GM18519 (cell line): ENCODE results near the gene ERICH3.
A peak's percentile ranks its signal among the peaks of the same experiment; 100 is the strongest.
"Not testable (repeated sequence)": the region's sequence is repeated elsewhere in the genome, so short reads cannot be mapped to it uniquely, and the experiment has no call there.

ENCODE experiments used
- ATAC-seq: cut with Tn5 transposase; IDR thresholded peaks from one replicate; pipeline ENCODE4 v1.9.1; 2021; ENCODE audit warnings: mild to moderate bottlenecking, moderate library complexity; ENCODE audit not compliant: unreplicated experiment, low FRiP score

ERICH3 gene

DNA sequence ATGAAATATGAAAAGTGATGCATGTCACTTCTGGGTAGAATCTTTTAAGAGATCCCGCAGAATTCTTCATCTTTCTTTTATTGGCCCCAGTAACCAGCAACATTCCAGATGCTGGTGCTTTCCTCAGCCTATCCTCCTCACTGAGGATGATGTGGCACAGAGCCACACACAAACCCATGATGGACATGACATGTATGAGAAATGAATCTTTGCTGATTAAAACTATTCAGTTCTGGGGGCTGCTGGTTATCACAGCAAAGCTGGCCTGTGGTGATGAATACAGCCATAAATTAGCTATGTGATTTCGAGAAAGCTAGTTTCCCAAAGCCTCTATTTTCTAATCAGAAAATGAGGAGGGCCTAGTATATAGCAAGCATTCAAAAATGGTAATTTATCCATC is 8.3 kb upstream of the ERICH3 start:
- ATAC-seq: no peak

DNA sequence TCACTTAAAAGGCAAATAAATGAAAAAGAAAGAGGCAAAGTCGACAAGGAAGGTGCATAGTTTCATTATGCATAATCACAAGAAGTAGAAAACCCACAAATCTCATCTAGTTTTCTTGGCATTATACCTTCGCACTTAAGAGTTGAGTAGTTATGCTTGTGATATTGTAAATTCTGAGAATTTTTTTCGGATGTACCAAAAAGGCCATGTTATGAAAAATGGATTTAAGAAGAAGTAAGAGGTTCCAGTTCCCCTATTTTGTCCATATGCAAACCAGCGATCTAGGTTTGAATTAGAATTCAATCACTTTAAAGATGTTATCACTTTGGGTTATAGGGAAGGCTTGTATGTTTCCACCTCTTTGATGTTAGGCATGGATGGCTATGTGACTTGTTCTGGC is 7.9 kb upstream of the ERICH3 start:
- peak; percentile 90 for ATAC-seq

DNA sequence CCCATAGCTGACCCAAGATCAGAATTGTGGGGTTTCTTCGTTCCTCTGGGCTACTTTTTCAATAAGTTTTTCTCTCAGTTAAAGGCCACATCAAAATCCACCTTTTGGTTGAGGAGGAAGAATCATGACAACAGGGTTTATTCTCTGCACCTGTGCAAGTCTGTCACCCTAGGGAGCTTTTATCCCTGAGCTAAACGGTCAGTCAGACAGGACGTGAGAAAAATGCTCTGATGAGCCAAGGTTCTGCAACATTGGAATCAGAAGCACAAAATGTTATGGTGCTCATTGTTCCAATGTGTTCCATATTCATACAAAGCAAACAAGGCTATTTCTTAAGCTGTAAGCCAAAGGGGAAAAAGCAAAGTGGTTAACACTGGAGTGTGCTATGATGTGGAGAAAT is 7.4 kb upstream of the ERICH3 start:
- ATAC-seq: peak; percentile 21

DNA sequence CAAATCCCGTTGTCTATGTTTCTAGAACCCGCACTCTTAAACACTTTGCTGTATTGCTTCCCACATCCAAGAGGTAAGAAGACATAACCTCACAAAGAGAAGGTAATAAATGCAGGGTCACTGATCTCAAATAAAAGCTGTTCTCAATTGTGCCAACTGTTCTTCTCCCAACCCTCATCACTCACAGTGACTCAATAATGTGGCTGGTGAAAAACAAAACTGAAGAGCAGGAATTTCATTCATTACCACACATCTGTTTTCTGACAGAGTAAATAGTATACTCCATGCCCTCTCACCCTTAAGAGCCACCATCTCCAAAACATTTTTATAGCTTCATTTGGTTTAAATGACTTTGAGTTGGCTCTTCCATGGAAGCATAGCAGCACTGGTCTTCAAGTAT is 6.2 kb upstream of the ERICH3 start:
- ATAC-seq: no peak

DNA sequence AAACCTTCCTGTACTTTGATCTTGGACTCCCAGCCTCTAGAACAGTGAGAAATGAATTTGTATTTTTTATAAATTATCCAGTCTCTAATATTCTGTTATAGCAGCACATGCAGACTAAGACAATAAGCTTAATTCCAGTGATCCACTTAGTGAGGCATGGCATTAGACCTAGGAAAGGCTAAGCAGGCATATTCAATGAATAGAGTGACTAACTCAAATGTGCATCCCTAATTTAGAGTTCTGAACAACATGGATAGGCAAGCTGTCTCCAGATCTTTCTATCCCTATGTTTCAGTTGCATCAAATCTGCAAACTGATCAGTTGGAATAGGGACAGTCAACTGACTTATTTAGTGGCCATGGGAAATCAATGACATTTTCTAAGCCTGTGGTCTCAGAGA is 4.3 kb upstream of the ERICH3 start:
- ATAC-seq: no peak

DNA sequence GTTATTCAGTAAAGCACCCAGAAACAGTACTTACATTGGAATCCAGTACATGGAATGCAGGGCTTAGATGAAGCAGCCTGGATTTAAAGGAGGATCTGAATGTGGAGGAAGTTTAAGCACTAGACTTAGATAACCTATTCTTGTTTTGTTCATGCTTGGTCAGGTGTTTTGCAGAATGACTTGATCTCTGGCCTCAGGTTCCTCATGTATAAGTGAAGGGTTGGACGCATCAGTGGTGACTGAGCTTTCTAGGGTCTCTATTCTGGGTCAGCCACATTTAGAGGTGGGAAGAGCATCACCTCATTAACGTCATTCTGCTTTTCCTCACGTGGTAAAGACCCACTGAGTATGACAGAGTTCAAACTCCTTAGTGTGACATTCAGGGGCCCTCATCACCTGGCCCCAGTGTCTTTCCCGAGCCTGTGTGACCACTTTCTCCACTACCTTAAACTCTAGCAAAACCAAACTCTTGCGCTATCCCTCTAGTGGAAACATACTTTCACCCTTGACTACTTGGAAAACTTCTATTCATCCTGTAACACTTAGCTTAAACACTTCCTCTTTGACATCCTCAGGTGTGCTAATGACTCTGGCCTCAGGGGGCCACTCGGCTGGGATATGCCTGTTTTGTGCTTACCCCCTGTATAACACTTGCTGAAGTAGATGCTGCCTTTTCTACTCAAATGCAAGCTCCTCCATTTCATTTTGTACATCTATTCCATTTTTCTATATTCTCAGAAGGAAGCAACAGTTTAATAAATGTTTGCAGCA is 871 bp upstream of the ERICH3 start:
- no peak for ATAC-seq

DNA sequence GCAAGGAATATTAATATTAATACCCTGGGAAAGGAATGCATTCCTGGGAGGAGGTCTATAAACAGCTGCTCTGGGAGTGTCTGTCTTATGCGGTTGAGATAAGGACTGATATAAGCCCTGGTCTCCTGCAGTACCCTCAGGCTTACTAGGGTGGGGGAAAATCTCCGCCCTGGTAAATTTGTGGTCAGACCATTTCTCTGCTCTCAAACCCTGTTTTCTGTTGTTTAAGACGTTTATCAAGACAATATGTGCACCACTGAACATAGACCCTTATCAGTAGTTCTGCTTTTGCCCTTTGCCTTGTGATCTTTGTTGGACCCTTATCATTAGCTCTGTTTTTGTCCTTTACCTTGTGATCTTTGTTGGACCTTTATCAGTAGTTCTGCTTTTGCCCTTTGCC is 2.7 kb downstream of the ERICH3 start:
- ATAC-seq: not testable (repeated sequence)

DNA sequence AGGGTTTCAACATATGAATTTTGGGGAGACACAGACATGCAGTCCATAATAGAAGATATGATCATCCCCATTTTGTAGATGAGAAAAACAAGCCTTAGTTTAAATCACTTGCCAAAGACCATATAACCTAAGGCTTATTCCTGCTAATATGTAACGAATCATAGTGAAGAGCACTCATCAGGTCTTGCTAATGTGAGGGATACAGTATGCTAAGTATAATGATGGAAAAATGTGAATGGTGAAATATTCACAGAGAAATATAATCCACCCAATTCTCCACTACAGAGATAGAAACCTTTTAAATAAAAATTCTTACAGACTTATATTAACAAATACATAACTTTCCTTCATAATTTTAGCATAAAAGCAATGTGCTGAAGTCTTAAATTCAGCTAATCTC is 18.9 kb downstream of the ERICH3 start:
- ATAC-seq: no peak

DNA sequence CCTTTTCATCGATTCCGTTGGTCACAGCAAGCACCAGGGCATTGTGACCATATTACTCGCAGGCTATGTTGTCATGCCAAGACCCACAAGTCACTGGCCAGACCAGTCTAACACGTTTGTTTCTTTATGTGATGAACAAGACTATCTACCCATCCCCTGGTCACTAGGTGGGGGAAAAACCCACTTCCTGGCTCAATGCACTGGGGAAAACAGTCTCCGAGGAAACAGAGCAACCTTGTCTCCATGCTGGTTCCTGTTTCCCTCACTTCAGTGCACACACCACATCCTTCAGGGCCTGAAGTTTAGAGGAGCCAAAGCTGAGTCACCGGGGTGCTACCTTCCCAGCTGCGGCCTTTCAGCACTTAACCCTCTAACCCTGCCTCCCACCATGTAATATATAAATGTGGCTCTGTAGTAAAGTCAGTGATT is 20.9 kb downstream of the ERICH3 start:
- peak; percentile 97 for ATAC-seq

DNA sequence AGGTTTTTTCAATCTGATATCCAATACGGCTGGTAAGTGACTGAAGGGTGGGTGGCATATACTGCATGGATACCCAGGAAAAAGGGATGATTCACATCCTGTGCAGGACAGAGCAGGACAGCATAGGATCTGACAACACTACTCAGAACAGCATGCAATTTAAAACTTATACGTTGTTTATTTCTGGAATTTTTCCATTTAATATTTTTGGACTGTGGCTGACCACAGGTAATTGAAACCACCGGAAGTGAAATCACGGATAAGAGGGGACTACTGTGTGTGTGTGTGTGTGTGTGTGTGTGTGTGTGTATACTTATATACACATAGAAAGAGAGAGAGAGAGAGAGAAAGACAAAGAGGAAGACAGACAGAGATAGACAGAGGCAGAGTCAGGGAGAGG is 23.0 kb downstream of the ERICH3 start:
- no peak for ATAC-seq

DNA sequence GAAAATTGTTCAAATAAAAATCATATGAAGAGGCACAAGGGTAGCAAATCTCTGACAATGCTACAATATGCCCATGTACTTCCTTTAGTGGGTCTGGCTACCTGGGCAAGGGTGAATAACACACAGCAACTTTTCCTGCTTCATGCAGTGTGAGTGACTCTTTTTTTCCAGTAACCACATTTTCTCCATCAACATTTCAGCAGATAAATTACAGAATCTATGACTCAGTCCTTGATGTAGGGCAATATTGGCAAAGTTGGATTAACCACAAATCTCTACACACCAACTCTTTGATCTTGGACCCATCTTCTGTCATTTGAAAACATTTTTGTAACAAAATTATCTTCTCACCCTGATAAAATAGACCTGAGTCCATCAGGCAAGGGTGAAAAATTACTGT is 31.7 kb downstream of the ERICH3 start:
- ATAC-seq: no peak

DNA sequence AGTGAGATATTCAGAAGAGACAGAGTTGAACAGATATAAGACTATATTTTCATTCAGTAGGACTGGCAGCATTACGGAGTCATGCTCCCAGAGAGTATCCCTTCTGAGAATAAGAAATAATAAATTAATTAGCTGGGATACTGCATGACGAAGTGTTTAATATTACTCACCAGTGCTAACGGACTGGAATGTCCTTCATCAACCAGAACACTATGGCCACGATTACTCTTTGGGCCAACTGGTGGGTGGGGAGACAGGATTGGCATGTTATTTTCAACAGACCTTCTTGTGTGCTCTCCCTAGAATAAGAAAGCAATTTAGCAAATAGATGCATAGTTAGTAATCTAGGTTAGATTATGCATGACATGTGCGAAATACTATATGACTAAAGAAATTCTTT is 32.4 kb downstream of the ERICH3 start:
- ATAC-seq: no peak

DNA sequence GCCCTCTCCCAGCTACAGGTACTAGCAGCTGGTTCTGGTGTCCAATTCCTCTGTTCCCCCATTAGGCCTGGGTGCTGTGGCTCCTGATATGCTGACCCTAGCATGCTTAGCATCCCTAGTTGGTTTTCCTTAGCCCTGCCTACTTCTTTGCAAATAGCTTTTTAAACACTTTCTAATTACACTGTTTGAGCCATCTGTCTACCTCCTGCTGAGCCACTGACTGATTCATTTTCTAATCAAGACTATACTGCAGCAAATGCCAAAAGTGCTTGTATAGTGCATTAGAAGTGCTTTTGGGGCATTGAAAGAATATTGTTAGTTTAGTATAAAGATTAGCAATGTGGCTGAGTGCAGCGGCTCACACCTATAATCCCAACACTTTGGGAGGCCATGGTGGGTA is 36.3 kb downstream of the ERICH3 start:
- ATAC-seq: no peak

DNA sequence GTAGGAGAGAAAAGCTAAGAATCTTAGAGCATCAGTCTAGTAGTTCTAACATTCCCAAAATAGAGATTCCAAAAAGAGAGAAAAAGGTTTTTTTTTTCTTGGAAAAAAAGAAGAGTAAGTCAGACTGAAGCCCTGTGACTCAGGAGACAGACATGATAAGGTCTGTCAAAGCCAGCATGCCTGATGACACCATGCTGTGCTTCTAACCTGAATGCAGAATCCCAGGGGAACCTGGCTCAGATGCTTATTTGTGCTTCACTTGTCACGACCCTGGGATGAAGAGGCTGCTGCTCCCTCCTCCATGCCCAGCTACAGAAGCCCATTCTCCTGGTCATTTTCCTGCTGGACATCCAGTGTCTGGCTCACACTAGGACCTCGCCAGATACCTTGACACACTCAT is 44.3 kb downstream of the ERICH3 start:
- ATAC-seq: no peak

DNA sequence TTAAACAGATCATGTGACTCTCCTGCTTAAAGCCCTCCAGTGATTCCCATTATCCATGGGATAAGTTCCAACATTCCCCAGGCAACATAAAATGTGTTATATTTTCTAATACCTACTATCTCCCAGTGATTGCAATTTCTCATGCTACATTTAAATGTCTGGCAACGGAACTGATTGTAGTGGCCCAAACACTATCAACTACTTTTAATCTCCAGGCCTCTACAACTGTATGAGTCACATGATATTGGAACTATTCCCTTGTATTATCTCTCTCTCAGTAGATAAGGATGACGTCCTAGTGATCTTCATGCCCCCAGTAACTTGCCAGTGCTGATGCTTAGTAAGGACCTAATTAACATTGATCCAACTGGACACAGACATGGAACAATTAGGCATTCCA is 49.9 kb downstream of the ERICH3 start:
- no peak for ATAC-seq

DNA sequence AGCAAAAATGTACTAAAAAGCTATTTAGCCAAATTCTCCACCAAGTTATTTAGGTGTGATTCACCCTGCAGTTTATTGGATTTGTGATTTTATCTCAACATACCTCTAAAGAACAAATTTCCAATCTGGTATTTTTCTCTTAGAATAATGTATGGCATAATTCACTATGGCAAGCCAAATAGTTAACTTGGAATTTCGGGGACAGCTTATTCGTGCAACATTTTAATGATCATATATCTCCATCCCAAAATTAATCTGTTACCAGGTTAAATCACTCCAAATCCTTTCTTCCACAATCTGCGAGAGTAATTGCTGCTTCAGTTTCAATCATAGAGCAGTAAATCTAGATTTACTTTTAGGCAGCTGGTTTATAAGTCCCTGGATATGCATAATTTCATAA is 53.4 kb downstream of the ERICH3 start:
- ATAC-seq: no peak

DNA sequence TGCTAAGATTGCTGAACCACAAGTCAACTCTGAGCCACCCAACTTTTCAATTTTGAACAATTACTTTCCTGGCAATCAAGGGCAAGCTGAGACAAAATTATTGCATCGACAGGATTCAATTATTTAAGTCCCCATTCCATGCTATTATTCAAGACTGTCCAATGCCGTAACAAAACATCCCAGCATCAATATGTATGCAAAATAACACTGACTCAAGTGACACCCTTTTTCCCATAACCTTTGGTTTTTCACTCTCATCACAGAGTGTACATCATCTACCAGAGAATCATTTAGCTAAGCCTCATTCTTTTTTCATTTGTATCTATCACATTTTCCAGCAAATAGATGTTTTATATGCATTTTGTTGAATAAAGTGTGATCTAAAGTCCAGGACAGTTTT is 54.6 kb downstream of the ERICH3 start:
- ATAC-seq: no peak

DNA sequence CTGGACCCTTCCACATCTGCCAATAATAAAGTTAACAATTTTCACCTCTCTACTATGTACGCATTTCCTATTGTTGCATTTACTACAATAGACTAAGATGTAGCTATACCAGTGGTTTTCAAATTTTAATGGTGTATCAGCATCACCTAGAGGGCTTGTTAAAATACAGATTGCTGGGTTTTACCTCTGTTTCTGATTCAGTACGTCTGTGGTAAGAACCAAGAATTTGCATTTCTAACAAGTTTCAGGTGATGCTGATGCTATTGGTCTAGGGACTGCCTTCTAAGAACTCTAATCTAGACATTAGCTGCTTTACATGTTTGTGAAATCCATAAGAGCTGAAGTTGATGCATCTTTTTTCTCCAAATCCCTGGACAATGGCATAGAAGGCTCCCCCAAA is 59.7 kb downstream of the ERICH3 start:
- peak; percentile 44 for ATAC-seq

DNA sequence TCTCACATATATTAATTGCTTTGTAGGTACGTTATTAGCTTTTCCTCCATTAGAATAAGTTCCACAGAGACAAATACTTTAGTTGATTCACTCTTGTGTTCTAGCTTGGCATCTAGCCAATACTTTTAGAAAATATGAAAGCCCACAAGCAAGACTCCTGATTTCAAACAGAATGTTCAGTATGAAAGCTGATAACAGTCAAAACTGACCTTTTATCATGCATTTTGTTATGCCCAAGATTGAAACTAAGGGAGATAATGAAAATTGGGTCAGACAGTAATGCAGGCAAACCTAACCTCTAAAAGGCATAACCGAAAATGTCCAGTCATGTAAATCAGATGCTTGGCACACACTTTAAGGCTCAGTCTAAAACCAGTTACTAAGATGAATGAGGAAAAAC is 61.7 kb downstream of the ERICH3 start:
- ATAC-seq: no peak

DNA sequence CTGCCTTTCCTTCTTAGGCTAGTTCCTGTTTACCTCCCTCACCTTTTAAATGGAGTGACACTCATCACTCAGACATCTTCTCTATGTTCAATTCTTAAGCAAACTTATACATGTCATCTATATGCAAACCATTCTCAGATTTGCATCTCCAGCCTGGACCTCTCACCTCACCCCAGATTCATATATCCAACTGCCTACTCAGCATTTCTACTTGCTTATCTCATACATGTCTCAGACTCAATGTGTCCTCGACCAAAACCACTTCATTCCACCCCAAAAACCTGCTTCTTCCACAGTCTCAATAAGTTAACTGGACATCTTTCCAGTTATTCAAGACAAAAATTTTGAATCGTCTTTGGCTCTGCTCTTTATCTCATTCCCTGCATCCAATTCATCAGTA is 62.6 kb downstream of the ERICH3 start:
- ATAC-seq: no peak

DNA sequence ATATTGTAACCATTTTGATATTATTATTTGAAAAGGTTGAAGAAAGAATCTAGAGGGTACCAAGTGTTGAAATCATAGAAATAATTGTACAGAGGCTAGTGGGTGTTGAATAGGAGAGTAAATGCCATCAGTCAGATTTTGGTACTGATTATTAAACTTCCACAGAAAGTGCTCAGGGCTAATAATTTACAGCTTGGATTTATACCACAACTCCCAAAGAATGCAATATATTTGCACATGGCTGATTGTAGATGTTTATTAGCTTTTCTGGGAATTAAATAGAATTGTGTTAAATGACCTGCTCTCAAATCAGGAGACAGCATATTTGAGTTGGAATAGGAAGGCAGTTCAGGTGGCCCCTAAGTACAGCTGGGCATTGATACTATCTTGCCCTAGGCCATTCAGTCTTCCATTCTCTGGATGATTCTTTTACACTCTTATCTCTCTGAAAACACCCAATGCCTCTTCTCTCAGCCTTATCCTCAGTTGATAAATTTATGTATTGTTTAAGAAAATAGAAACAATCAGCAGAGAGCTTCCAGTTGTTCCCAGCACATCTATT is 63.7 kb downstream of the ERICH3 start:
- ATAC-seq: no peak

DNA sequence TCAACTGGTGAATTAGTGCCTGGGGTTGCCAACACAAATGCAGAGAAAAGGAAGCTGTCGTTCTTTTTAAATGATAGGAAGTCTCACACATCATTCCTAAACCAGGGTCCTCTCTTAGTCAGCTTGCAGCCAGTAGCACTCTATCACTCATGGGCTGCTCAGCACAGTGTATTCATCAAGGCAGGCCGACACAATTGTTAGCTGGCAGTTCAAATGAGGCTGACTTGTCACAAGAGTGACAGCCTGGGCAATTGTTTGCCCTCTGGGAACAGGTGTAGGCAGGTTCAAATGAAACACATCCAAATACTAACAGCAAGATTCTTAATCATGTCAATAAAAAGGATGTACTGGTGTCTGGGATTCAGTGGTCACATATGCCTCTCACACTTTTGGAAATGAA is 76.9 kb downstream of the ERICH3 start:
- no peak for ATAC-seq
